ENCODE data around the gene CELF3.
"Not testable (repeated sequence)": the region's sequence is repeated elsewhere in the genome, so short reads cannot be mapped to it uniquely, and the experiment has no call there.

CELF3 gene

GRCh38 chr1:151716771-151717631 is at the start of gene CELF3:
CELF3 (minus strand) TSS chr1:151716803; CDS start chr1:151716020, 783 bp downstream.
- DNase-seq: no peak

GRCh38 chr1:151763990-151764389 is 47.4 kb upstream of the CELF3 start:
- no peak for DNase-seq

DNA sequence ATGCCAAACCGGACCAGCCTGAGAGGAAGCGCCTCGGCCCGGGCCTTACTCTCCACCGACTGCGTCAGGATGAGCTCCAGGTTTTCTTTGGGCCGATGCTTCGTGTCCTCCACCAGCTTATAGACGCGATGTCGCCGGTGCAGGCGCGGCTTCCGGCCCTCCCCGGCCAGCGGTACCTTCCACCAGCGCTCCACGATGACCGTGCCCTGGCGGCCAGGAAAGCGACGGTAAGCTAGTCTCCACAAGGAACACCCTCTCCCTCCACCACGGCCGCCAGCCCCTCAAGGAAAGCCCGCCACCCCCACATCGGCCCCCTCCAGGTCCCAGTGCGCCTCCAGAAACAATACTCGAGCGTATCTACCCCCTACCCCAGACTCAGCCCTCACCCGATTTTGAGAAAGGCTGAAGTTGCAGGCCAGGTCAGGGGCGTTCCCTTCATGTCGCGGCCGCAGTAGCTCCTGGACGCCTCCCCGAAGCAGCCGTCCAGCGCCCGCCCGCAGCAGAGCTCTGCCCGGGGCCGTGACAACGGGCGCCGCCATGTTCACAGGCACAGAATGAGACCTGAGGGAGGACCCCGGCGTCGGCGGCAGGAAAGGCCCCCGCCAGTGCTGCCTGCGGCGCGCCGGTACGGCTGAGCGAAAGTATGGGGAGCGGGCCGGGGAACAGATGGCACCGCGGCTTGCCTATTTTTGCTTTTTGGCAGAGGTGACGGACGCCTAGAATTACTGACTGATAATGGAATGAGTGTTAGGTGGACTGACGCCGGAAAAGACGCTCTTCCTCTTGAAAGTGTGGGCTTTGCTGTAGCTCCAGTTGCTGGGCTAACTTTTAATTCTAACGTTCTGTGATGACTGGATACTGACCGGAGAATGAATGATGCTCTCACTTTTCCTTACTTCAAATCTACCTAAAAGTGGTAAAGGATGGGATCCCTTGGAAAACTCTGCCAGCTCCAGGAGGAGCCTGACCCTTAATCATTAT is 46.6 kb upstream of the CELF3 start, which contains the start of gene MRPL9:
Gene MRPL9 (minus strand): TSS at position 556 of the 981 bp plus-strand sequence. CDS start 17 bp downstream, at position 539.
- peak; percentile 78 to 85 for DNase-seq

DNA sequence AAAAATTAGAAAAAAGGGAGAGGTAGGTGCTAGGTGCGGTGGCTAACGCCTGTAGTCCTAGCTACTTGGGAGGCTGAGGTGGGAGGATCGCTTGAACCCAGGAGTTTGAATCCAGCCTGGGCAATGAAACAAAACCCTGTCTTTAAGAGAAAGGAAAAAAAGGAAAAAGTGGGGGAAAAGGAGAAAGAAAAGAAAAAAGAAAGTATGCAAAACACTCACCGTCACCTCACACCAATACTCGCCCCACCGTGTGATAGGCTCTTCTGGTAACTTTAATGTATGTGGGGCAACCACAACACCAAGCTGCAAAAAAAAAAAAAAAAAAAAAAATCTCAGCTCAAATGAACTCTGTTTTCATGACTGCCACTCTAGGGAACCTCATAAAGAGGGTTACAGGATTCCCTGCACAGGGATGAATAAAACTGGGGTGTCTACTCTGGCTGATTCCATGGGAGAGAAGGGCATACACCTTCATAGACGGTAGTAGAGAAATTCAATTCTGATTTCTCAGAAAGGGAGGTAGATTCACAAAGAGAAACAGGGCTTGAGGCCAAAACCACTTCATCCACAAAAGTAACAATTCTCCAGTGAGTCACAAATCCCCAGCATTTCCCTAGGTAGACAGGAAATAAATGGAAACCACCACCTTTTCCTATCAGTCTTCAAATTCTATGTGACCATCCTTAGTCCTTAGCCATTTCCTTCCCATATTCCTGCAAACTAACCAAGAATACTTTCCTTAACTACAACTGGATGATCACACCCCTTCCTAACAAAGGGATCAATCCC is 44.2 kb upstream of the CELF3 start:
- no peak for DNase-seq

- no peak for DNase-seq
These were observed 42.6 kb upstream of the CELF3 start for GRCh38 chr1:151759241-151759640.

DNA sequence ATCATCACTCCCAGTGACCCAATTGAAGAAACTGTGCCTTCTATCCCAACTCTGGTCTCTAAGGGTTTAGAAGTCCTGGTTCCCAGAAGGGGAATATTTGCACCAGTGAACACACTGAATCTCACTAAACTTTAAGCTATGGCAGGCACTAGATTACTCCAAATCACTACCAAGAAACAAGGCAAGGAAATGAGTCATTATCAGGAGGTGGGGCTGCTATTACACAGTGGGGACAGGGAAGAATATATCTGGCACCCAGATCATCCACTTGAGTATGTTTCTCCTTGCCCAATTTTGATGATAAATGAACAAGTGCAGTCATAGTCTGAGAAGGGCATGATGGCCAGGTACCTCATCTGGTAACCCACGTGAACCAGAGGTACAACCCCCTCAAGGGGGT is 39.7 kb upstream of the CELF3 start:
- DNase-seq: no peak

DNA sequence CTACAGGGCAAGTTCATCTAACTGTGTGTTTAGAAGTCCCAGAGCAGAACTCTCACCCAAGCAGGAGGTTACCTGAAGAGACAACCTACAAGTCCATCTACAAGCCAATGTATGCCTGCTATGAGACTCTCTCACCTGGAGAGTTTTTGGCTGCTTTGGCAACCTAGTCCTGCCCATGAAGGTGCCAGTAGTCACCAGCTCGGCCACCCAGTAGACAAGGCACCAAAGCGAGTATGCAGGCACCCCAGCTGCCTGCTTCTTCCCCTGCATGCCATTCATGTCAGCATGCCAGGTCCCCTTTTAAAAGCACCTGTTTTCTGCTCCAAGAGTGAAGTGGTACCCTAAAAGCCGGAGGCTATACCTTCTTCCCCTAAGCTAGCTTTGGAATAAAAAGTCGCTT is 24.9 kb upstream of the CELF3 start:
- DNase-seq: no peak

GRCh38 chr1:151739590-151740355 is 23.2 kb upstream of the CELF3 start:
- DNase-seq: no peak

GRCh38 chr1:151737479-151737878 is 20.9 kb upstream of the CELF3 start:
- DNase-seq: no peak

DNA sequence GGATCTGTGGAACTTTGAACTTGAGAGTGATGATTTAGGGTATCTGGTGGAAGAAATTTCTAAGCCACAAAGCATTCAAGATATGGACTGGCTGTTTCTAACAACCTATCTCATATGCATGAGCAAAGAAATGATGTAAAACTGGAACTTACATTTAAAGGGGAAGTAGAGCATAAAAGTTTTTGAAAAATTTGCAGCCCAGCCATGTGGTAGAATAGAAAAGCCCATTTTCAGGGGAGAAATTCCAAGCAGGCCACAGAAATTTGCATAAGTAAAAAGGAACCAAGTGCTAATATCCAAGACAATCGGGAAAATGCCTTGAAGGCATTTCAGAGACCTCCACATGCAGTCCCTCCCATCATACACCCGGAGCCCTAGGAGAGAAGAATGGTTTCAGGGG is 20.4 kb upstream of the CELF3 start:
- no peak for DNase-seq

GRCh38 chr1:151733995-151734394 is 17.4 kb upstream of the CELF3 start:
- DNase-seq: not testable (repeated sequence)

- no peak for DNase-seq
These were observed 16.5 kb upstream of the CELF3 start for GRCh38 chr1:151733126-151733525.

GRCh38 chr1:151729966-151730291 is 13.3 kb upstream of the CELF3 start:
- DNase-seq: no peak

- no peak for DNase-seq
These were observed 12.8 kb upstream of the CELF3 start for GRCh38 chr1:151729157-151729965.

GRCh38 chr1:151728151-151729054 is 11.8 kb upstream of the CELF3 start:
- no peak for DNase-seq

DNA sequence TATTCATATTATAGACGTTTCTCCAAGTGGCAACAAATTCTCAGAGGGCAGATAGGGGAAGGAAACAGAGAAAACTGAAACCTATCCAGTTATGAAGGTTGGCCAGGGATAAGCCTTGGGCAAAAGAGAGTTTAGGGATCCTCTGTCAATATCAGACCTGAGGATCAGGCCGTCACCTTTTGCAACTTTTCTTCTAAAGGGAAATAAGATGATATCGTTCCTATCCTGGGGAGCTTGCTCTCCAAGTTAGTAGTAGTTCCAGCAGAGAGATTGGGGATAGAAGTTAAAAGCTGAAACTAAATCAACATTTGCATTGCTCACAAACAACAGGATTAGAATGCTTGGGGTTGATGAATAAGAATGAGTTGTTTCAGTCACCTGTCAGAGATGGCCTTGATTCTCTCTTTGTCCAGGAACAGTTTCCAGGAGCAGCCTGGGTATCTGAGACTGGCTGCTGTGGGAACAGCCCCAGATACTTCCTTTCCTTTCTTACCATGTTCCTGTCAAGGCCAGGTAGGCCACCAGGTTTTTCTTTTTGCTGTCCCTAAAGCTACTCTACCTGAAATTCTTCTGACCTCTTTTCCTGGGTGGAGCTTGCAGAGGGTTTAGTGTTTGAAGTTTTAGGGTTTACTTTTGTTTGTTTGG is 7.2 kb upstream of the CELF3 start:
- DNase-seq: no peak

DNA sequence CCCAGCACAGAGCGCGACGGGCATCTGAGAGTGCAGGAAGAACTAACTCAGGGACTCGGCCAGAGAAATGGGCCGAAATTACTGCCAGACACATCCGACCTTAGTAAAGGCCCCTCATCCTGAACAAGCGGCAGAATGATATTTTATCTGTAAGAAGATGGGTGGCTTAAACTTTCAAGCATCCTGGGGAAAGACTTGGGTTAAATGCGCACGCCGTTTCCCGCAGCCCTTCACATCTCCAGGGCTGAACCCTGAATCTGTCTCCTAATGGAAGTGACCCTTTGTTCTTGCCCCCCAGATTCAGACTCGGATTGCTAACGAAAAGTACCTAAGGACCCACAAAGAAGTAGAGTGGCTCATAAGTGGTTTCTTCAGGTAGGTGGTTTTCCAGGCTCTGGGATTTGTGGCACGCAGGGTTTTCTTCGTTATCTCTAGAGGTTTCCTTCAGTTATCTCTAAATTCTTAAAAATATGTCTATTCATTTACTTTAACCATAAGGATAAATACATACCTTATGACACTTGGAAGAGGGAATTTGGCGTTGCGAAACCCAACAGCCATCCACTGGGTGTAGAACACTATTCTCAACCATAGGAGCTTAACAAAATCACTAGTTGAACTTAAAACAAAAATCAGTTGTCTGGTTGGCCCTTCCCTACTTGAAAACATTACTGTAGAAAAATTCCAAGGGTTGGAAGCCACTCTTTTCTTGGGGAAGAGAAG is 5.3 kb upstream of the CELF3 start:
- DNase-seq: no peak

DNA sequence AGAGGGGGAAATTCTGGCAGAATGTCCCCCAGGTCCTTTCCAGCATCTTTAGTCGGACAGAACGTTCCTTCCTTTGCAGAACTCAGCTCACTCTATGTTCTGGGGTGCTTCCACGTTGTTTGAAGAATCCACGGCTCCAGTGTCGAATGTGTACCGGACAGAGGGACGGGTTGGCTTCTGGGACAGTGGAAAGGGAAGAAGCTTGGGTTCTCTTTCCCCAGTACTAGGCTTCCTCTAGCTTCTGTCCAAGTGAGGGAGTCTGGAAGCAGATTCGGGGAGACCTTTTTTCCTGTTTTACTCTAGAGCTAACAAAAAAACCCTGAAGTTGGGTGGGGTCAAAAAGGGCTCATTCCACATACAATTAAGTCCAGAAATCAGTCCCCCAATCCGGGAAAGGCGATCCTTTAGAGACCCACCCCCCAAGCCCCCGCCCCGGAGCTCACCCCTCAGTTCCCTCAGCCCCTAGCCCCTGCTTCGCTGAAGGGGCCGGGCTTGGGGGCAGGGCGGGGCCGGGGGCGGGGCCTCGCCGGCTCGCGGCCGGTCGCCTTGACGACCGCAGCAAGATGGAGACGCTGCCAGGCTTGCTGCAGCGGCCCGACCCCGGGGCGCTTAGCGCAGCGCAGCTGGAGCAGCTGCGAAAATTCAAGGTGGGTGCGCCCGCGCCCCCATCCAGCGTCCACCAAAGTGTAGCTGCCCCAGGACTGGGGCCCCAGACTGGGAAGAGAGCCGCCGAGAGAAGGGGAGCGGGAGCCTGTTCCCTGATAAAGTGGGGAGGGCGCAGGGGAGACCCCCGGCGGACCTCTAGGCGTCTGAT is 4.6 kb upstream of the CELF3 start, which contains the start of gene RIIAD1:
Gene RIIAD1 (plus strand): TSS at position 549 of the 814 bp plus-strand sequence. CDS start 15 bp downstream, at position 564.
- DNase-seq: peak; percentile 18 to 25
